Prostate gland (tissue), 2 donors: ENCODE results near the gene MYO15B. TPM values are rescaled to one million over a fixed set of nuclear protein-coding genes. Genes with fewer than 3 reads are reported as not detected.
A peak's percentile ranks its signal among the peaks of the same experiment; 100 is the strongest.

Experiments used
- DNase-seq: peaks from one replicate; pipeline ENCODE4 v3.0.0-alpha.2; 2019; ENCODE audit warnings: low spot score
- H3K27ac ChIP-seq, 2 donors: fragments of 200-600 bp; sonication (generic); 2 replicates each; pipeline ENCODE4 v1.5.1; 2017 to 2019
- H3K27me3 ChIP-seq: fragments of 200-600 bp; sonication (generic); replicated peaks from 2 replicates; pipeline ENCODE4 v1.5.1; 2019; ENCODE audit not compliant: insufficient read depth
- H3K36me3 ChIP-seq, 2 donors: fragments of 200-600 bp; sonication (generic); 1 replicate in 1 of 2; 2 replicates in 1 of 2; pipeline versions ENCODE4 v1.5.1 to v1.8.1; 2017 to 2019
- H3K4me1 ChIP-seq: fragments of 200-600 bp; sonication (generic); replicated peaks from 2 replicates; pipeline ENCODE4 v1.5.1; 2019
- H3K4me3 ChIP-seq, 2 donors: fragments of 200-600 bp; sonication (generic); 2 replicates each; pipeline ENCODE4 v1.5.1; 2017 to 2019
- H3K9me3 ChIP-seq: fragments of 200-600 bp; sonication (generic); 2 replicates; pipeline ENCODE4 v1.5.1; 2017
- CTCF ChIP-seq, 4 experiments: fragments of 200-600 bp in 2 of 4; fragments of 450-650 bp in 2 of 4; sonication (generic) in 2 of 4; IDR thresholded peaks; 1 replicate in 3 of 4; 2 replicates in 1 of 4; pipeline ENCODE4 v1.5.1; 2016 to 2019; ENCODE audit warnings: antibody characterized with exemption in 4 of 4, mild to moderate bottlenecking in 2 of 4, moderate library complexity in 2 of 4
- POLR2A ChIP-seq: fragments of 450-650 bp; IDR thresholded peaks from one replicate; pipeline ENCODE4 v1.6.1; 2016; ENCODE audit warnings: antibody characterized with exemption, mild to moderate bottlenecking
- POLR2AphosphoS5 ChIP-seq: sonication (generic); formaldehyde crosslinking; IDR thresholded peaks from one replicate; pipeline ENCODE4 v1.6.1; 2017; ENCODE audit warnings: antibody characterized with exemption
- WGBS: methylation state at CpG from one replicate; pipeline ENCODE4 v1.1.5; 2018; 5-methylcytosine and 5-hydroxymethylcytosine counted together
- intact Hi-C: fragments of 100-400 bp; cut with DNase I; formaldehyde crosslinking; loops from one replicate; pipeline ENCODE4 v1.14.2; 2022
- total RNA-seq, 2 donors: library from RNA; depleted of rRNA; stranded (reverse); fragments of >200 nt; gene quantifications; one replicate each; pipeline ENCODE4 v1.1.0, GENCODE V29; 2016

Gene MYO15B
- total RNA-seq, 2 donors from 2014 or later, result 86.5 to 214 TPM

DNA sequence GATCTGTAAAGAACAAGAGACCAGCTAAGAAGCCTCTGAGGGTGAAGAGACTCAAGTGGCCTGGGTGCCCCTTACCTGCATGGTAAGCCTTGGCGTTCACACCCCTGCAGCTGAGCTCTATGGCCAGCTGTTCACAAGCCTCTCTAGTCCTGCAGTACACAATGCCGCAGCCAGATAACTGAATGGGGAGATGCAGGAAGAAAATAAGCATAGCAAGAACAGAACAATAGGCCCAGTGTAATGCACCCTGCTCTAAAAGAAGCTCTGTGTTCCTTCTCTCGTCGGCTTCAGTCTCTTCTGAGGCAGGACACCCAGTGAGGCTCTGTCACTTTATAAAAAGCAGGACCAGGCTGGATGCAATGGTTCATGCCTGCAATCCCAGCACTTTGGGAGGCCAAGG lies 73.9 kb downstream of the MYO15B start:
- Histone ChIP-seq H3K27me3 (no peaks in the 10 kb centered on the region), H3K4me1 (peaks cover 7% of the 10 kb centered on the region), H3K36me3 (no peaks in the 10 kb centered on the region), H3K27ac (no peak overlapping the region), H3K9me3 (no peaks in the 10 kb centered on the region), H3K4me3 (no peak overlapping the region)
- intact Hi-C loops, result no loop called here
- DNase-seq, result no peak
- WGBS, result 94% methylated on average over 4 of the region's 4 CpGs
- TF ChIP-seq CTCF (IDR thresholded peaks at IDR 0.05) (no peak), POLR2AphosphoS5 (no peak), POLR2A (no peak)

DNA sequence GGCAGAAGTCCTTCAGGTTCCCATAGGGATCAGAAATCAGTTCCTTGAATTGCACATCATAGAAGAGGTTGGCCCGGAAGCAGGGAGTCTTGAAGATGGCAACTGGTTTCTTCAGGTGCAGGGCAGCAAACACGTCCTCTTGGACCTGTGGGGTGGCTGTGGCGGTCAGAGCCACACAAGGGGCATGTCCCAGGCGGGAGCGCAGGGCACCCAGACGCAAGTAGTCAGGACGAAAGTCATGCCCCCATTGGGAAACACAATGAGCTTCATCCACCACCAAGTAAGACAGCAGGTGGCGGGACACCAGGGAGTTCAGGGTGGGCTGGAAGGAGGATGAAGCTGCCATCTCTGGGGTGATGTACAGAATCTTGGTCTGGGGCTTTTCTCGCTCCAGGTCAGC lies 74.9 kb downstream of the MYO15B start:
- intact Hi-C loops, result no loop called here
- 92% methylated on average over 9 of the region's 9 CpGs for WGBS
- Histone ChIP-seq H3K4me1 (peaks cover 7% of the 10 kb centered on the region), H3K36me3 (no peaks in the 10 kb centered on the region), H3K4me3 (no peak overlapping the region), H3K9me3 (no peaks in the 10 kb centered on the region), H3K27ac (no peak overlapping the region), H3K27me3 (no peaks in the 10 kb centered on the region)
- DNase-seq, result no peak
- TF ChIP-seq CTCF (IDR thresholded peaks at IDR 0.05) (no peak), POLR2AphosphoS5 (no peak), POLR2A (no peak)

- H3K27ac ChIP-seq, result no peak overlapping the region
- no peaks in the 10 kb centered on the region for H3K27me3 ChIP-seq
- no peak overlapping the region for H3K4me3 ChIP-seq
- WGBS, result 90% methylated on average over 3 of the region's 3 CpGs
- intact Hi-C loops, result no loop called here
- TF ChIP-seq POLR2AphosphoS5, result no peak
- TF ChIP-seq POLR2A, result no peak
- TF ChIP-seq CTCF (IDR thresholded peaks at IDR 0.05), result no peak
- no peaks in the 10 kb centered on the region for H3K36me3 ChIP-seq
- H3K9me3 ChIP-seq, result no peaks in the 10 kb centered on the region
- H3K4me1 ChIP-seq, result peaks cover 7% of the 10 kb centered on the region
- no peak for DNase-seq
Measured at GRCh38 chr17:75664099-75664549, 76.5 kb downstream of the MYO15B start.

GRCh38 chr17:75665981-75666380 lies 78.4 kb downstream of the MYO15B start:
- TF ChIP-seq CTCF (IDR thresholded peaks at IDR 0.05), result no peak
- TF ChIP-seq POLR2AphosphoS5, result no peak
- TF ChIP-seq POLR2A, result no peak
- Histone ChIP-seq H3K27ac (no peak overlapping the region), H3K4me3 (peak overlapping the region; percentile 74 to 88)

DNA sequence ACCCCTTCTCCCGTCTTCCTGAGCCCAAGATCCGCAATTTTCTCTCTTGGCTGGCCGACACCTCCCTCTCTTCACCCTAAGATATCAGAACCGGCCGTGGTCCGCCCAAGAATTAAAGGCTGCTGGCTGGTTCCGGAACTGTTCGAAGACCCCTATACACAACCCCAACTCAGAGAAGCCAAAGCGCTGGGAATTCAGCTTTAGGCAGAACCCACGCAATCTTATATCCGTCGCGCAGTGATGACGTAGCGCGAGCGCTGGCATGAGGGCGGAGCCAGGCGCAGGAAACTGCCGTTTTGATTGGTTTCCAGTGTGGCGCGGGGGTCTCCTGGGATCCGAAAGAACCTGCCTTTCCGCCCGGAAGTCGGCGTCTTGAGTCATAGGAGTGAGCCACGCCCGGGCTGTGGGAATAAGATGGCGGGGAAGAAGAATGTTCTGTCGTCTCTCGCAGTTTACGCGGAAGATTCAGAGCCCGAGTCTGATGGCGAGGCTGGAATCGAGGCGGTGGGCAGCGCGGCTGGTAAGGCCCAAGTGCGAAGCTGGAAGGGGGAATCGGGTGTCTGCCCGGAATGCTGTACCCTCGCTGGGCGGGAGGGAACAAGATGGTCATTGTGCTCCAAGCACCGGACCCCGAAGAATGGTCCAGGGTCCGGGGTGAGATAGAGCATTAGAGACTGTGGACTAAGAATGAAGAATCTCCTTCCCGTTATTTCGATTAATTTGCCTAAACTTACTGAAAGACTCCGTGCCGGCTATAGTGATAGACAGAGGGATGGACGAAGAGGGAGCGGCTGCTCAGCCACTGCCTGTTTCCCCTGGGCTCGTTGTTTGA lies 79.6 kb downstream of the MYO15B start, which contains the start of the genes RECQL5 and SAP30BP:
RECQL5 (minus strand) TSS at position 196 of the 832 bp plus-strand sequence. CDS start 597 bp downstream, outside the sequence.
SAP30BP (plus strand) TSS at position 380 of the 832 bp plus-strand sequence; CDS start at position 415, 35 bp downstream.
- no peaks in the 10 kb centered on the region for H3K9me3 ChIP-seq
- TF ChIP-seq CTCF (IDR thresholded peaks at IDR 0.05) (peak in 2 of 4 experiments; percentile 26 to 33), POLR2AphosphoS5 (peak; percentile 100), POLR2A (peak; percentile 65)
- H3K27ac ChIP-seq, result peak within 1 kb of the TSS; percentile 69 to 80
- DNase-seq, result peak; percentile 98
- peak within 1 kb of the TSS; percentile 74 to 88 for H3K4me3 ChIP-seq
- H3K4me1 ChIP-seq, result peaks cover 7% of the 10 kb centered on the region
- under 1% methylated on average over 54 of the region's 55 CpGs for WGBS
- intact Hi-C loops, result no loop called here
- H3K27me3 ChIP-seq, result no peaks in the 10 kb centered on the region
- peaks cover 0 to 4% of the 10 kb centered on the region in 2 donors for H3K36me3 ChIP-seq

More at GRCh38 chr17:75665981-75666380, 78.4 kb downstream of the MYO15B start:
- Histone ChIP-seq H3K4me1 (peaks cover 7% of the 10 kb centered on the region), H3K27me3 (no peaks in the 10 kb centered on the region), H3K9me3 (no peaks in the 10 kb centered on the region), H3K36me3 (peaks cover 0 to 4% of the 10 kb centered on the region in 2 donors)
- intact Hi-C loops, result no loop called here
- DNase-seq, result no peak
- 81% methylated on average over 10 of the region's 10 CpGs for whole genome bisulfite sequencing
